HG02981 (cell line): ENCODE data around the gene ANKFY1.

Experiments
- ATAC-seq: cut with Tn5 transposase; IDR thresholded peaks from one replicate; pipeline ENCODE4 v1.9.1; 2021; ENCODE audit warnings: mild to moderate bottlenecking, moderate library complexity; ENCODE audit not compliant: unreplicated experiment

The ANKFY1 gene

GRCh38 chr17:4263282-4264215, at the start of gene ANKFY1:
Gene ANKFY1, minus strand, starts transcription at chr17:4263979. Its CDS starts 38 bp downstream, at chr17:4263941.
- ATAC-seq = peak; percentile 88

- ATAC-seq = no peak
Measured at GRCh38 chr17:4310354-4311060, 46.7 kb upstream of the ANKFY1 start.

- ATAC-seq = no peak
Measured at GRCh38 chr17:4309897-4310296, 46.1 kb upstream of the ANKFY1 start.

- ATAC-seq = no peak
Measured at GRCh38 chr17:4307179-4307930, 43.6 kb upstream of the ANKFY1 start.

- no peak for ATAC-seq
Measured at GRCh38 chr17:4305224-4305623, 41.4 kb upstream of the ANKFY1 start.

GRCh38 chr17:4304417-4305027, 40.7 kb upstream of the ANKFY1 start:
- ATAC-seq = no peak

- no peak for ATAC-seq
Measured at GRCh38 chr17:4301066-4301465, 37.3 kb upstream of the ANKFY1 start.

- ATAC-seq = no peak
Measured at GRCh38 chr17:4297351-4297750, 33.6 kb upstream of the ANKFY1 start.

GRCh38 chr17:4295686-4296085, 31.9 kb upstream of the ANKFY1 start:
- no peak for ATAC-seq

- ATAC-seq = no peak
Measured at GRCh38 chr17:4293572-4293971, 29.8 kb upstream of the ANKFY1 start.

GRCh38 chr17:4287710-4288109, 23.9 kb upstream of the ANKFY1 start:
- no peak for ATAC-seq

- no peak for ATAC-seq
Measured at GRCh38 chr17:4276514-4276913, 12.7 kb upstream of the ANKFY1 start.

GRCh38 chr17:4272972-4273368, 9.2 kb upstream of the ANKFY1 start:
- no peak for ATAC-seq

- no peak for ATAC-seq
Measured at GRCh38 chr17:4272213-4272971, 8.6 kb upstream of the ANKFY1 start.

- ATAC-seq = no peak
Measured at GRCh38 chr17:4270736-4271135, 7.0 kb upstream of the ANKFY1 start.

- no peak for ATAC-seq
Measured at GRCh38 chr17:4269915-4270314, 6.1 kb upstream of the ANKFY1 start.

GRCh38 chr17:4267402-4267801, 3.6 kb upstream of the ANKFY1 start:
- ATAC-seq = no peak

- no peak for ATAC-seq
Measured at GRCh38 chr17:4266550-4266949, 2.8 kb upstream of the ANKFY1 start.

GRCh38 chr17:4262703-4263102, 1.1 kb downstream of the ANKFY1 start:
- ATAC-seq = no peak

- no peak for ATAC-seq
Measured at GRCh38 chr17:4261452-4261851, 2.3 kb downstream of the ANKFY1 start.
